ENCODE measurements around the gene TLR9.
"Not testable (repeated sequence)": the region's sequence is repeated elsewhere in the genome, so short reads cannot be mapped to it uniquely, and the experiment has no call there.

TLR9 gene

DNA sequence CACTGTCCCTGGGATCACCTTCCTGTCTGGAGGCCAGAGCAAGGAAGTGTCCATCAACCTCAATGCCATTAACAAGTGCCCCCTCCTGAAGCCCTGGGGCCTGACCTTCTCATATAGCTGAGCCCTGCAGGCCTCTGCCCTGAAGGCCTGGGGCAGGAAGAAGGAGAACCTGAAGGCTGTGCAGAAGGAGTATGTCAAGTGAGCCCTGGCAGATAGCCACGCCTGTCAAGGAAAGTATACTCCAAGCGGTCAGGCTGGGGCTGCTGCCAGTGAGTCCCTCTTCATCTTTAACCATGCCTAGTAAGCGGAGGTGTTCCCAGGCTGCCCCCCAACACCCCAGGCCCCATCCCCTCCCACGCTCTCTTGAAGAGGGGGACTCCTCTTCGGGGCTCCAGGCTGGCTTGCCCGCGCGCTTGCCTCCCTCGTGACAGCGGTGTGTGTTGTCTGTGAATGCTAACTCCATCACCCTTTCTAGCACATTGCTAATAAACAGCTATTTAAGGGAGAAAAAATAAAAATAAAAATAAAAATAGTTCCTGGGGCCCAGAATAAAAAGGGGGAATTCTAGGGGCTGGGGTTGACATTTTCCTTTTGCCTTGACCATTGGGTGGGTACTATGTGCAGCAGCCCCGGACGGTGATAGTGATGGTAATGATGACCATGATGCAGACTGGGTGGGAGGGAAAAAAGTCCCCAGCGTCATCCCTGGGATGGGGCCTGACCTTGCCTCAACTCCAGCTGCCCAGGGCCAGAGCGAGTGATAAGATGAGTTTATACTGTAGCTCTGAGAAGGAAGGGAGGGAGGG is 30.8 kb downstream of the TLR9 start:
- DNase-seq (ENCODE audit: low spot score): no peak

DNA sequence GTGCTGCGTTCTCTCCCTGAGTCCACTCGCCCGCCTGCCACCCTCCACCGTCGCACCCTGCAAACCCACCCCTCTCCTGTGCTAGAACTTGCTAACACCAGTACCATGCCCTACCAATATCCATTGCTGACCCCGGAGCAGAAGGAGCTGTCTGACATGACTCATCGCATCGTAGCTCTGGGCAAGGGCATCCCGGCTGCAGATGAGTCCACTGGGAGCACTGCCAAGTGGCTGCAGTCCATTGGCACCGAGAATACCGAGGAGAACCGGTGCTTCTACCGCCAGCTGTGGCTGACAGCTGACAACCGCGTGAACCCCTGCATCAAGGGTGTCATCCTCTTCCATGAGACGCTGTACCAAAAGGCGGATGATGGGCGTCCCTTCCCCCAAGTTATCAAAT is 32.4 kb downstream of the TLR9 start:
- DNase-seq (ENCODE audit: low spot score): no peak

DNA sequence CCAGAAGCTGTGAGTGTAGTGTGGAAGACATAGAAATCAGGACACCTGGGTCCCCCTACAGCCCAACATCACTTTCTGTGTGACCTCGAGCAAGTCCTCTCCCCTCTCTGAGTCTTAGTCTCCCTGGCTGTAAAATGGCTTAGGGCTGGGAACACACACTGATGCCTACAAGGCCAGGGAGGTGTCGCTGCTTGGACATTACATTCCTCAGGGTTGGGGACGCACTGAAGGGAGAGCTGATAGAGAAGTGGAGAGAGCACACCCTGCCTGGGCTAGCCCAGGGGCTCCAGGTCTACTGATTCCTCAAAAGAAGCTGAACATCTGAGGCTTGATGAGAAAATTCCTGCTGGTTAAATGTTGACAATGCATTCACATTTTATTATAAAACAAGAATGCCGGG is 33.8 kb downstream of the TLR9 start:
- DNase-seq (ENCODE audit: low spot score): no peak

DNA sequence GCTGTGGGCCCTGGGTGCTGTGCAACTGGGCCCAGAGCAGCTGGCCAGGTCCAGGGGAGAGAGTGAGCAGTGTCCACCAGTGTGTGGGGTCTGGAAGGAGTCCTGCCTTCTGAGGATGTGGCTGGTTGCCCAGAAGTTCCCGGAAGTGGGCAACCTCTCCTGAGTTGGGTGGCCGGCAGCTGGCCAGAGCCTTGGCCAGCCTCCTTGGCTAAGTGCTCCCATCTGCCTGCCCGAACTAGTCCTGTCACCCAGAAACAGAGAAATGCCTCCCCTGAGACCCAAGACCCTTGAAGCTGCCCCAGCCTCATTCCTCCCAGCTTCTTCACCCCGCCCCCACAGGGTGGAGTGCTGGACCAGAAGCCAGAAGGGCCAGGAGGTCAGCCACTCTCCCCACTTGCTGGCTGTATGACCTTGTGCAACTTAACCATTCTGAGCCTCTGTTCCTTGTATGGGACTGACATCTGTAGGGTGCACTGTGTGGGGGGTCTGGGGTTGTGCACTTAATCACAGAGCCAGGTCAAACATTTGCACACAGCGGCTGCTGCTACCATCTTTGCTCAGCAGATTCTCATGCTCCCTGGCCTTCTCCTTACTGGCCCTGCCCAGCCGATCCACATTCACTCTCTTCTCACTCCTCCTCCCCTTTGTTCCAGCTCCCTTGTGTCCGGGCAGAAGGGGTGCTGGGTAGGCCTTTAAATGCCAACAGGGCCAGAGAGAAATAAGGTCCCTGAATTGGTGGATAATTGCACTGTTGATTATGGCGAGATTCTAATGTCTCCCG is 35.0 kb downstream of the TLR9 start:
- no peak for DNase-seq (ENCODE audit: low spot score)

DNA sequence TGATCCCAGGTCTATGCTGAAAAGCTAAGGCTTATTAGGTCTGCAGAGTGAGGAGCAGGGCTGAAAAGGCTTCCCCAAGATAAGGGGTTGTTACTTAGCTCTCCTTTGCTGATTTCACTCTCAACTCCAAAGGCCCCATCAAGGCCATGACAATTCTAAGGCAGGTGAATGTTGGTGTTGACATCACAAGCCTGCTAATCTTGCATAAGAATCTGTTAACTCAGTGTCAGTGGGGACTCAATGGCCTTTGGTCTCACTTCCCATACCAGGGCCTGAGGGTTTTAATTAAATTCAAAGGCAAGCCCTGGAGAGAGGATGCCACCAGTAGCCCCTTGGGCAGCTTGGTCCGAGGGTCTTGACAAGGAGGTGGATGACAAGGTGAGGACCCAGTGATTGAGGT is 36.9 kb downstream of the TLR9 start:
- no peak for DNase-seq (ENCODE audit: low spot score)

- DNase-seq (ENCODE audit: low spot score): no peak
Observed at GRCh38 chr3:52186729-52187128, 38.7 kb downstream of the TLR9 start.

DNA sequence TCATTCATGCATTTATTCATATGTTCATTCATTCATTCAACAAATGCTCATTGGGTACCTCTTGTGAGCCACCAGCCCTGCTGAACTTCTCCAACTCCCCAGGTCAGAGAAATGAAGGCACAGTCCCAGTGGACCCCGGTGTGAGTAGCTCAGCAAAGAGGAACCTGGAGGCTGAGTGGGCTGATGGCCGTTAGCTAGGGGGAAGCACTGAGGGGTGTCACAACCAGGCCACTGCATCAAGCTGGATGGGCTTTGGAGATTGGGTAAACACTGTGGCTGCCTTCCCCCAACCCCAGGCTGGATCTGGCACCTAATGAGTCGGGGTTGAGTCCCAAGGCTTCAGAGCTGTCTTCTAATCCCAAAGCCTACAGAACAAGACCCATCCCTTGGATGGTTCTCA is 39.6 kb downstream of the TLR9 start:
- no peak for DNase-seq (ENCODE audit: low spot score)

DNA sequence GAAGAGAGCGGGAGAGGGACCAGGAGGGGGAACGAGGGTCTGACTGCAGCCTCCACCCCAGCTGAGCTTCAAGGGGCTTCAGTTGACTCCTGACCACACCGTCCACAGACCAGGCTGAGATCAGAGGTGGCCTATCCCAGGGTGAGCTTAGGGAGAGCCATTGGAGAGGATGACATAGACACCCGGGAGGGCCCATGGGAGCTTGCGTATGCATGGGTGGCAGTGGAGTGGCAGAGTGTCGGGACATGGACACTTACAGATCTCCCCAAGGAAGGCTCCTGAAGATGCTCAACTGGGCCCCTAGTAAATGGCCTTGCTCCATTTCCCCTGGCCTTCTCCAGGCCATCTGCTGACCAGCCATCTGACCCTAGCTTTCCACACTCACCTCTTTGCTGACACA is 40.1 kb downstream of the TLR9 start:
- no peak for DNase-seq (ENCODE audit: low spot score)

DNA sequence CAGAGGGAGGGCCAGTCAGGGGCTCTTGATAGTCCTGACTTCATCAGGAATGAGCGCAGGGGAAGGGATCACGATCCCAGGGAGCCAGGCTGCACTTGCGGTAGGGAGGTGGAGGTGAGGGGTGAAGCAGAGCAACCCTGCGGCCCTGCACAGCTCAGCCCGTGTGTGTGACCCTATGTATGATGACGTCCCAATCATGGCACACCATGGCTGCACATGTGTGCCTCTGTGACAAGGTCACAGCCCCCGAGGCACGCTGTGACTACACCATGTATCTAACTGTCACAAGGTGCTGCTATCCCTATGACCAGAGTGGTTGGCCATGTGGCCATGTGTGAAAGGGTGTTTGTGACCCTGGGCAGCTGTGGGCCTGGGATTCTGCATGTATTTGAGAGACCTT is 40.8 kb downstream of the TLR9 start:
- DNase-seq (ENCODE audit: low spot score): no peak

DNA sequence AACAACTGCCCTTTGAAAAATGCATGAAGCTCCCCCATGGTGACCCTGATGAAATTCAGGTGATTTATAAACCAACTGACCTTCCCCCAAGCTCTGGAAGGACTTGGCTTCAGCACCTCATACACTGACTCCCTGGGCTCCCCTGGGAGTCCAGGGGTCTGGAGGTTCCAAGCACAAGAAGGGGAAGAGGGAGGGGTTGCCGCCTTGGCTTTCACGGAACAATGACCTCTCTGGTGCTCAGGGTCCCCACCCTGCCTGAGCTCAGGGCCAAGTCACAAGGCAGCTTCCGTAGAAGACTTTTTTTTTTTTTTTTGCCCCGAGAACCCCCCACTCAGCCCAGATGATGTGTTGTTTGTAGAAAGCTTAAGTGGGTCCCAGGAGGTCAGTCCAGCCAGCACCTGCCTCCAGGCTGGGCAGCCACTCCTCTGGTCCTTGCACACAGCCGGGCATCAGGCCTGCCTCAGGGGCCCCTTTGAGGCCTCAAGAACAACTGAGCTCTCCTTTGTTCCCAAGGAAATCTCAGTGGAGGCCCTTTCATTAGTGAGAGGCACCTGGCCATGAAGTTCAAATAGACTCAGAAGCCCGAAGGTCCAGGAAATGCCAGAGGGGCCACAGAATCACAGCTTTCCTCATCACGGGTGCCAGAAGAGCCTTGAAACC is 41.5 kb downstream of the TLR9 start:
- DNase-seq (ENCODE audit: low spot score): no peak

GRCh38 chr3:52182691-52183090 is 42.8 kb downstream of the TLR9 start:
- no peak for DNase-seq (ENCODE audit: low spot score)

DNA sequence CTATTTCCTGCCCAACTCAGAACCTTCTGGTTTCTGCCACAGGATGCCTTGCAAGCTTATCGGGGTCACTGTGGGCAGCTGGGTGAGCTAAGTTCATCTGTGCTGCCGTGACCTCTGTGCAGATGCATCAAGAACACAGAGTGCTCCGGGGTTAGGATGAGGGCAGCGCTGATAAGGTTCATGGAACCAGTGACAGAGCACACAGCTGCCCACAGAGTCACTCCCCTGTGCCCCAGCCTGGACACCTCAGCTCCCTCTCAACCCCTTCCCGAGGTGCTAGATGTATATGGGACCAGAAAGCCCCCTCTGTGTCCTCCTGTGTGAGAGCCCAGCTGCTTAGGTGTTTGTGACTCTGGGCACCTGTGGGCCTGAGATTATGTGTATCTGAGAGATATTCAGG is 43.2 kb downstream of the TLR9 start:
- peak; percentile 58 for DNase-seq (ENCODE audit: low spot score)

- no peak for DNase-seq (ENCODE audit: low spot score)
Observed at GRCh38 chr3:52181543-52181942, 43.9 kb downstream of the TLR9 start.

DNA sequence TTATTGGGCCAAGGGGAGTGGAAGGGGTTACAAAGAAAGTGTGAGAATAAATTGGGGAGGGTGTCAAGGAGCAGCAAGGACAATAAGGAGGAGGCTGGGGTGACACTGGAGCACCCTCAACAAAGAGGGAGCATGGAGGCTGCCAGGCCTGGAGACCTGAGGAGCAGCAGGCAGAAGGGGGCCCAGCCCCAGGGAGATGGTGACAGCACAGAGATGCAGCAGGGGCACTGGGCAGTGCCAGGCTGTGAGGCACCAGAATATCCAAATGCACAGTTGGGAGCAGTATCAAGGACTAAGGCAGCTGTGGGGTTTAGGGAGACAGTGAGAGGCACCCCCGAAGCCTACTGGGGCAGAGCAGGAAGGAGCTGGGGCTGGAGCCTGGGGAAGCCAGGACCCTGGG is 46.9 kb downstream of the TLR9 start:
- DNase-seq (ENCODE audit: low spot score): no peak

GRCh38 chr3:52178126-52178525 is 47.3 kb downstream of the TLR9 start:
- DNase-seq (ENCODE audit: low spot score): not testable (repeated sequence)

DNA sequence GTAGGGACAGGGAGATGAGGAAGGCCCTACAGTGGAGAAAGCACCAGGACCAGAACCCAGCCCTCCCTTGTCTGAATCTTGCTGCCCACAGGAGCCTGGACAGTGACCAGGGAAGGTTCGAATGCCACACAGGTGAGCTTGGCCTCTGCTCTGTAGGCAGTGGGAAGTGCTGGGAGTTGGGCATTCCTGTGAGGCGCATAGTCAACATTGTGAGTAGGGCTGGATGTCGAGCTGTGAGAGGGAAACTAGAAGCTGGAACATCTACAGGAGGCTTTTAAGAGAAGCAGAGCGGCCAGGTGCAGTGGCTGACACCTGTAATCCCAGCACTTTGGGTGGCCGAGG is 47.8 kb downstream of the TLR9 start:
- DNase-seq (ENCODE audit: low spot score): no peak

DNA sequence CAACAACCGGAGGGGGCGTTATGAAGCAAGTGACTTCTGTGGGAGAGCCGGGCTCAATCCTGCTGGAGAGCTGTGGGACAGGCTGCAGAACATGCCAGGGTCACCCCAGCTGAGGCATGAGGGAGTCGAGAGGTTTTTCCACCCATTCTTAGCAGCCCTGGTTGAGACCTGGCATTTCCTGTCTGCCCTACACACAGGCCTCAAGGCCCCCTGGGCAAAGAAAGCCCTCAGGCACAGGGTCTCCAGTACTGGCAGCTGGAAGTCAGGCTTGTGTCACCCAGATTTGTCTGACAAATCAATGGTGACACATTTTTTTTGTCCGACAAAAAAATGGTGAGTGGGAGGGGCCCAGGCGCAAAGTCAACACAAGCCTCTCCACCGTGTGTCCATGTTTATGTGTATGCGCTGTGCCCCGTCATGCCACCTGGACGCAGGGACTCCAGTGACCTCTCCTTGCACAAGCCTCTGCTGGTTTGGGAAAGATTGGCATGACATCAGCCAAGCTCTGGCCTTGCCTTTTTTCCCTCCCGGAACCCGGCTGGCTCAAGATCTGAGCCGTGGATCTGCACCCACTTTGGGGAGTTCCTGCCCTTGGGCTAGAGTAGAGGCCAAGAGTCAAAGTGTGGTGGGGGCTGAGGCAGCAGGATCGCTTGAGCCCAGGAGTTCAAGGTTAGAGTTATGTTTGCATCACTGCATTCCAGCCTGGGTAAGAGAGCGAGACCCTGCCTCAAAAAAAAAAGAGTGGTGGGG is 48.3 kb downstream of the TLR9 start:
- no peak for DNase-seq (ENCODE audit: low spot score)

DNA sequence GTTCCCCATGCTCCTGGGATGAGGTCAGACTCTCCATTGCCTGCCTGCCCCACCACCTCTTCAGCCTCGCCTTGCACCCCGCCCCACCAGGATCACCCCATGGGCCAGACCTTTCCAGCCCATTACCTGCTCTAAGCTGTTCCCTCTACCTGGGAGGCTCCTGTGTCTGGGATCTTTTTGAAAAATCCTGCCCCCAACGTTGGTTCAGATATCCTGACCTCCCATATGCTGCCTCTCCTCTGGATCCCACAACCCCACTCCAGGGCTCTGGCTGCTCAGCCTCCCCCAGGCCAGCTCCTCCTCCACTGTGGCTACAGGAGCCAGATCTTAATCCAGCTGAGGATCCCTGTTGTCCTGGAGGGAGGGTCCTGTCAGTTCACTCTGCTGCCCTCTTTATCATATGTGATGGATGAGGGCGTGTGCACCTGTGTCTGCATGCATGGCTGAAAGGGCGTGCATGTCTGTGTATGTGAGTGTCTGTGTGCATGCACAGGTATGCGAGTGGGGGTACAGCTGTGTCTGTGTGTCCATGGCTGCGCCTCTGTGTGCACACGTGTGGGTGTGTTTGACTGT is 49.2 kb downstream of the TLR9 start:
- DNase-seq (ENCODE audit: low spot score): no peak

- DNase-seq (ENCODE audit: low spot score): no peak
Observed at GRCh38 chr3:52175416-52176179, 49.8 kb downstream of the TLR9 start.

DNA sequence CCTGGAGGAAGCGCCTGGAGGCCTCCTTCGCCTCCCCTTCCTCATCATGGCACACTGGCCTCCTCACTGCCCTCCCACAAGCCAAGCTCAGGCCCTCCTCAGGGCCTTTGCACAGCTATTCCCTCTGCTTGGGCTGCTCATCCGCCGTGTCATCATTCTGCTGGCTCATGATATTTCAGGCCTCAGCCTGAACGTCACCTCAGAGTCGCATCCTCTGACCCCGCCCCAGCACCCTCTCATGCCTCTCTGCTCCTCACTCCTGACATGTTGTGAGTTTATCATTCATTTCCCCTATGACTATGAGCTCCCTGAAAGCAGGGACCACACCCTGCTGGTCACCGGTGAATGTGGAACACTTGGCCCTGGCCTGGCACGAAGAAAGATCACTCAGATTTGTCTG is 50.5 kb downstream of the TLR9 start:
- no peak for DNase-seq (ENCODE audit: low spot score)

DNA sequence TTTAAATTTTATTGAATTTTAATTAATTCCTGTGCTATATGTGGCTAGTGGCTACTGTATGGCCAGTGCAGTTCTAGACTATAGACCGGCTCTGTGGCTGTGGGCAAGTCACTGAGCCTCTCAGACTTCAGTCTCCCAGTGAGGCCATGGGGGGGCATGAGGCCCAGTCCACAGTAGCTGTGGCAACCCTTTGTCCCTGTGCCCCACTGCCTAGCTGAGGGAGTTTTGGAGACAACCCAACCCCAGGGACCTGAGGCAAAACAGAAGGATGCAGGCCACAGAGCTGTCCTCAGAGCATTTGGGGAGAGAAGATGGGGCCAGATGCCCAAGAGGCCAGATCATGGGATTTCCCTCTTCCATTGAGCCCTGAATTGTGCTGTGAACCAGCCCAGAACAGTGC is 52.3 kb downstream of the TLR9 start:
- no peak for DNase-seq (ENCODE audit: low spot score)
